Thyroid gland (tissue), 4 donors: ENCODE measurements around the gene FBXO27.

Source experiments
- CTCF ChIP-seq, 6 experiments: fragments of 200-600 bp in 3 of 6; fragments of 450-650 bp in 3 of 6; sonication (generic) in 3 of 6; IDR thresholded peaks; one replicate each; pipeline ENCODE4 v1.5.1; 2016 to 2019; ENCODE audit warnings: antibody characterized with exemption in 6 of 6, mild to moderate bottlenecking in 2 of 6, inconsistent platforms in 1 of 6, moderate library complexity in 1 of 6
- POLR2A ChIP-seq, 2 donors: fragments of 450-650 bp; IDR thresholded peaks; one replicate each; pipeline ENCODE4 v1.6.1; 2017; ENCODE audit warnings: antibody characterized with exemption in 2 of 2, mild to moderate bottlenecking in 2 of 2, moderate library complexity in 1 of 2

- TF ChIP-seq CTCF (IDR thresholded peaks at IDR 0.05) (no peak), POLR2A (IDR thresholded peaks at IDR 0.05) (no peak)
Observed at GRCh38 chr19:39008137-39008536, 24.2 kb downstream of the FBXO27 start.
